ENCODE measurements around the gene AGTR1.

AGTR1 gene

GRCh38 chr3:148717885-148718561 is 20.3 kb downstream of the AGTR1 start:
- no peak overlapping the region for H3K4me3 ChIP-seq (ENCODE audit: low read length)
- DNase-seq (ENCODE audit: low read depth, low spot score): no peak
- no peaks in the 10 kb centered on the region for H3K9me3 ChIP-seq (ENCODE audit: control insufficient read depth, insufficient read depth, low read length)
- no CpG with 5 or more reads among the region's 3 CpGs for WGBS (ENCODE audit: insufficient coverage, insufficient read length)
- H3K4me1 ChIP-seq (ENCODE audit: control insufficient read depth, insufficient read depth, low read length): no peaks in the 10 kb centered on the region; the same call in 1 of the 2 replicates
- H3K27me3 ChIP-seq (ENCODE audit: control insufficient read depth, insufficient read depth, low read length): no peaks in the 10 kb centered on the region
- no peaks in the 10 kb centered on the region for H3K36me3 ChIP-seq (ENCODE audit: control insufficient read depth, insufficient read depth, low read length)
- H3K27ac ChIP-seq (ENCODE audit: low read length): no peak overlapping the region

- Histone ChIP-seq H3K27ac (ENCODE audit: low read length) (no peak overlapping the region), H3K9me3 (ENCODE audit: control insufficient read depth, insufficient read depth, low read length) (no peaks in the 10 kb centered on the region), H3K4me3 (ENCODE audit: low read length) (no peak overlapping the region), H3K36me3 (ENCODE audit: control insufficient read depth, insufficient read depth, low read length) (no peaks in the 10 kb centered on the region), H3K4me1 (ENCODE audit: control insufficient read depth, insufficient read depth, low read length) (no peaks in the 10 kb centered on the region; the same call in 1 of the 2 replicates), H3K27me3 (ENCODE audit: control insufficient read depth, insufficient read depth, low read length) (no peaks in the 10 kb centered on the region)
- no CpG with 5 or more reads among the region's 7 CpGs for WGBS (ENCODE audit: insufficient coverage, insufficient read length)
- DNase-seq (ENCODE audit: low read depth, low spot score): no peak
Measured at GRCh38 chr3:148718982-148719862, 21.5 kb downstream of the AGTR1 start.

- Histone ChIP-seq H3K36me3 (ENCODE audit: control insufficient read depth, insufficient read depth, low read length) (no peaks in the 10 kb centered on the region), H3K4me1 (ENCODE audit: control insufficient read depth, insufficient read depth, low read length) (no peaks in the 10 kb centered on the region; the same call in 1 of the 2 replicates), H3K27ac (ENCODE audit: low read length) (no peak overlapping the region), H3K4me3 (ENCODE audit: low read length) (no peak overlapping the region), H3K27me3 (ENCODE audit: control insufficient read depth, insufficient read depth, low read length) (no peaks in the 10 kb centered on the region), H3K9me3 (ENCODE audit: control insufficient read depth, insufficient read depth, low read length) (no peaks in the 10 kb centered on the region)
- no CpG with 5 or more reads among the region's 2 CpGs for WGBS (ENCODE audit: insufficient coverage, insufficient read length)
- no peak for DNase-seq (ENCODE audit: low read depth, low spot score)
Measured at GRCh38 chr3:148720873-148721272, 23.2 kb downstream of the AGTR1 start.

DNA sequence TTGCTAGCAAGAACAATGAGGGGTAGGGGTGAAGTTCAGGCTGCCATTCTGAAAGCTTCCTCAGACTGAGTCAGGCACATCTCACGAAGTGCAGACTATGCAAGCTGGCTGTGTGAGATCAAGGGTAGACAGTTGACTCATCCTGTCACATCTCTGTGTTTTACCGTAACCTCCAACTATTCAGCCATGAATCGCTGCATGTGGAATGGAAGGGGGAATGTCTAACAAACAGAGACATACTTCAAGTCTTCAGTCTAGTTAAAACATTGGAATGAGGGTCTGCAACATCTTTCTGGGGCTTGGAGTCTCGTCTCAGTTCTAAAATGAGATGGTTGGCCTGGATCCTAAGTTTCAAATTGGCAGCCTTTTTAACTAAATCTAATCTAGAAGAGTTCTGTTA is 25.9 kb downstream of the AGTR1 start:
- no peak overlapping the region for H3K4me3 ChIP-seq (ENCODE audit: low read length)
- no peaks in the 10 kb centered on the region for H3K4me1 ChIP-seq (ENCODE audit: control insufficient read depth, insufficient read depth, low read length)
- no peak for DNase-seq (ENCODE audit: low read depth, low spot score)
- no peak overlapping the region for H3K27ac ChIP-seq (ENCODE audit: low read length)
- no peaks in the 10 kb centered on the region for H3K27me3 ChIP-seq (ENCODE audit: control insufficient read depth, insufficient read depth, low read length)
- H3K36me3 ChIP-seq (ENCODE audit: control insufficient read depth, insufficient read depth, low read length): no peaks in the 10 kb centered on the region
- no CpG with 5 or more reads among the region's 4 CpGs for WGBS (ENCODE audit: insufficient coverage, insufficient read length)
- no peaks in the 10 kb centered on the region for H3K9me3 ChIP-seq (ENCODE audit: control insufficient read depth, insufficient read depth, low read length)

DNA sequence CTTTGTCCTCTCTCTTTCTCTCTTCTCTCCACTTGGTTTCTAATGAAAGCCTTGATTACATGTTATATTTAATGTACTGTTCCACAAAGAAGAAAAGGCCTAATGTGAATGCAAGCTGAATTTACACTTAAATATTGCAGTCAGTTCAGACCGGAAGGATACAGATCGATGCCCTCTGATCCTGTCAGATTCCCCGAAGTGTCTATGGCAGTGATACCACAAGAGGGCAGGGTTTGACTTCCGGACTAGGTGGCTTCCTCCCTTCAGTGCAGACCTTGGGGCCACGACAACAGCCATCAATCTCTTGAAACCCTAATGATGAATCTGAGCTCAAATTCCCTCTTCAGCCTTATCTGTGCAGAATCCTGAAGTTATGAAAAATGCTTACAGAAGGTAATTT is 29.5 kb downstream of the AGTR1 start:
- DNase-seq (ENCODE audit: low read depth, low spot score): peak; percentile 39
- no CpG with 5 or more reads among the region's 5 CpGs for WGBS (ENCODE audit: insufficient coverage, insufficient read length)
- no peaks in the 10 kb centered on the region for H3K9me3 ChIP-seq (ENCODE audit: control insufficient read depth, insufficient read depth, low read length)
- no peaks in the 10 kb centered on the region for H3K36me3 ChIP-seq (ENCODE audit: control insufficient read depth, insufficient read depth, low read length)
- no peak overlapping the region for H3K27ac ChIP-seq (ENCODE audit: low read length)
- no peak overlapping the region for H3K4me3 ChIP-seq (ENCODE audit: low read length)
- no peaks in the 10 kb centered on the region for H3K4me1 ChIP-seq (ENCODE audit: control insufficient read depth, insufficient read depth, low read length)
- no peaks in the 10 kb centered on the region for H3K27me3 ChIP-seq (ENCODE audit: control insufficient read depth, insufficient read depth, low read length)

GRCh38 chr3:148728753-148729152 is 31.1 kb downstream of the AGTR1 start:
- no peaks in the 10 kb centered on the region for H3K27me3 ChIP-seq (ENCODE audit: control insufficient read depth, insufficient read depth, low read length)
- no peak overlapping the region for H3K27ac ChIP-seq (ENCODE audit: low read length)
- no CpG with 5 or more reads among the region's 2 CpGs for WGBS (ENCODE audit: insufficient coverage, insufficient read length)
- no peaks in the 10 kb centered on the region for H3K4me1 ChIP-seq (ENCODE audit: control insufficient read depth, insufficient read depth, low read length)
- H3K9me3 ChIP-seq (ENCODE audit: control insufficient read depth, insufficient read depth, low read length): no peaks in the 10 kb centered on the region
- no peak for DNase-seq (ENCODE audit: low read depth, low spot score)
- no peak overlapping the region for H3K4me3 ChIP-seq (ENCODE audit: low read length)
- H3K36me3 ChIP-seq (ENCODE audit: control insufficient read depth, insufficient read depth, low read length): no peaks in the 10 kb centered on the region

DNA sequence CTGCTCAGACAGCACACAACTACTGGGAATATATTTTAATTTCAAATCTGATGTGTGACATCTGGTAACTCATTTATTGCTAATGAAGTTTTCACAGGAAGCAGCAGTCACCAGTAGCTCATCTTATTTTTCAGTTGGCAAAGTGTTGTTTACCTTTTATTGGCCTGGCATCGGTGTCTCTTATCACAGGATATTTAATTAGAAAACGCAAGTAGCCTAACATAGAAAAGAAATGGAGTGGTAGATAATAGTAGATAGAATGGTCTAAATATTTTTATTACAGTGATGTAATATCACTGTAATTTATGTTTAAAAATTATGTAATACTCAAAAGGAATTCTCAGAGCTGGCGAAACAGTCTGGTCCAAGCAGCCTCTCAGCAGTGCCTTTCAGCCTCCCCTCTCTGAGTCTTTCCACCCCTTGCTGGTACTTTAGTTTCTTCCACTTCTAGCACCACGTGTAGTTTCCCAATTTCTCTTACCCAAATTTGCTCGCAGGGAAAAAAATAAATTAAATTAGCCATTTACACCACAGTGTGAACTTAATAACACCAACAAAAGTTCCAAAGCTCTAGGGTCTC is 31.9 kb downstream of the AGTR1 start:
- DNase-seq (ENCODE audit: low read depth, low spot score): no peak
- no peaks in the 10 kb centered on the region for H3K9me3 ChIP-seq (ENCODE audit: control insufficient read depth, insufficient read depth, low read length)
- no peak overlapping the region for H3K4me3 ChIP-seq (ENCODE audit: low read length)
- no CpG with 5 or more reads among the region's 5 CpGs for WGBS (ENCODE audit: insufficient coverage, insufficient read length)
- no peak overlapping the region for H3K27ac ChIP-seq (ENCODE audit: low read length)
- H3K36me3 ChIP-seq (ENCODE audit: control insufficient read depth, insufficient read depth, low read length): no peaks in the 10 kb centered on the region
- no peaks in the 10 kb centered on the region for H3K27me3 ChIP-seq (ENCODE audit: control insufficient read depth, insufficient read depth, low read length)
- H3K4me1 ChIP-seq (ENCODE audit: control insufficient read depth, insufficient read depth, low read length): no peaks in the 10 kb centered on the region

GRCh38 chr3:148730676-148731075 is 33.0 kb downstream of the AGTR1 start:
- H3K36me3 ChIP-seq (ENCODE audit: control insufficient read depth, insufficient read depth, low read length): no peaks in the 10 kb centered on the region
- no peak overlapping the region for H3K4me3 ChIP-seq (ENCODE audit: low read length)
- DNase-seq (ENCODE audit: low read depth, low spot score): no peak
- no peaks in the 10 kb centered on the region for H3K27me3 ChIP-seq (ENCODE audit: control insufficient read depth, insufficient read depth, low read length)
- no peak overlapping the region for H3K27ac ChIP-seq (ENCODE audit: low read length)
- no peaks in the 10 kb centered on the region for H3K9me3 ChIP-seq (ENCODE audit: control insufficient read depth, insufficient read depth, low read length)
- no peaks in the 10 kb centered on the region for H3K4me1 ChIP-seq (ENCODE audit: control insufficient read depth, insufficient read depth, low read length)
- WGBS (ENCODE audit: insufficient coverage, insufficient read length): no CpG with 5 or more reads among the region's 3 CpGs

DNA sequence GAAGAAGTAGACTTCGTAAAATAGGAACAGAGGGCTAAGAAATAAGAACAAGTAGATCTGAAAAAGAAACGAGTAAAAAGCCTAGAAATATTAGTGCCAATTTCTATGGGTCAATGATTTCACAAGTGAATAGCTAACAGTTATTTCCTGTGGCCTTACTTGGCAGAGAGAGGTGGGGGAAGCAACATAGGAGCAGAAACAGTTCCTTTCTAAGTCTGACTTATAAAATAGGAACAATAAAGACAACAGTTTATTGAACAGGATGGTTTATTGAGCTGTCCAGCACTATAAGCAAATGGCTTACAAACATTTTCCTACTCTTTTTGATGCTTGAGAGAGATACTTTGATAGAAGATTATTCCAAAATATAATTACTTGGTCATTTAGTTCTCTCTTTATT is 37.9 kb downstream of the AGTR1 start:
- H3K9me3 ChIP-seq (ENCODE audit: control insufficient read depth, insufficient read depth, low read length): no peaks in the 10 kb centered on the region
- no peaks in the 10 kb centered on the region for H3K36me3 ChIP-seq (ENCODE audit: control insufficient read depth, insufficient read depth, low read length)
- H3K4me1 ChIP-seq (ENCODE audit: control insufficient read depth, insufficient read depth, low read length): no peaks in the 10 kb centered on the region
- WGBS (ENCODE audit: insufficient coverage, insufficient read length): no CpG with 5 or more reads among the region's 2 CpGs
- no peak for DNase-seq (ENCODE audit: low read depth, low spot score)
- H3K4me3 ChIP-seq (ENCODE audit: low read length): no peak overlapping the region
- no peak overlapping the region for H3K27ac ChIP-seq (ENCODE audit: low read length)
- no peaks in the 10 kb centered on the region for H3K27me3 ChIP-seq (ENCODE audit: control insufficient read depth, insufficient read depth, low read length)

GRCh38 chr3:148736086-148736485 is 38.4 kb downstream of the AGTR1 start:
- Histone ChIP-seq H3K4me3 (ENCODE audit: low read length) (no peak overlapping the region), H3K36me3 (ENCODE audit: control insufficient read depth, insufficient read depth, low read length) (no peaks in the 10 kb centered on the region), H3K9me3 (ENCODE audit: control insufficient read depth, insufficient read depth, low read length) (no peaks in the 10 kb centered on the region), H3K27me3 (ENCODE audit: control insufficient read depth, insufficient read depth, low read length) (no peaks in the 10 kb centered on the region), H3K27ac (ENCODE audit: low read length) (no peak overlapping the region), H3K4me1 (ENCODE audit: control insufficient read depth, insufficient read depth, low read length) (no peaks in the 10 kb centered on the region)
- no CpG with 5 or more reads among the region's 3 CpGs for whole genome bisulfite sequencing (ENCODE audit: insufficient coverage, insufficient read length)
- DNase-seq (ENCODE audit: low read depth, low spot score): no peak

Data from iPS DF 6.9 (cell line).